A673 (cell line): ENCODE results near the gene HOXA3.
A peak's percentile ranks its signal among the peaks of the same experiment; 100 is the strongest.

Experiments used
- CTCF ChIP-seq: fragments of 300-800, 200-600 bp; sonication (generic); conservative IDR thresholded peaks from 2 replicates; pipeline ENCODE4 v1.5.1; 2017; ENCODE audit warnings: low read depth, mild to moderate bottlenecking, antibody characterized with exemption, low read length, moderate library complexity, mixed read lengths
- EZH2 ChIP-seq: fragments of 200-600 bp; sonication (generic); IDR thresholded peaks from 2 replicates; pipeline ENCODE4 v1.6.1; 2017; ENCODE audit warnings: borderline replicate concordance, low read depth, mild to moderate bottlenecking, mixed read lengths, antibody characterized with exemption, low read length; ENCODE audit not compliant: poor library complexity, severe bottlenecking

- TF ChIP-seq CTCF (no peak), EZH2 (peak; percentile 88)
Measured at GRCh38 chr7:27200761-27201579, 48.6 kb upstream of the HOXA3 start.
